ENCODE measurements around the gene RACK1.

The RACK1 gene

DNA sequence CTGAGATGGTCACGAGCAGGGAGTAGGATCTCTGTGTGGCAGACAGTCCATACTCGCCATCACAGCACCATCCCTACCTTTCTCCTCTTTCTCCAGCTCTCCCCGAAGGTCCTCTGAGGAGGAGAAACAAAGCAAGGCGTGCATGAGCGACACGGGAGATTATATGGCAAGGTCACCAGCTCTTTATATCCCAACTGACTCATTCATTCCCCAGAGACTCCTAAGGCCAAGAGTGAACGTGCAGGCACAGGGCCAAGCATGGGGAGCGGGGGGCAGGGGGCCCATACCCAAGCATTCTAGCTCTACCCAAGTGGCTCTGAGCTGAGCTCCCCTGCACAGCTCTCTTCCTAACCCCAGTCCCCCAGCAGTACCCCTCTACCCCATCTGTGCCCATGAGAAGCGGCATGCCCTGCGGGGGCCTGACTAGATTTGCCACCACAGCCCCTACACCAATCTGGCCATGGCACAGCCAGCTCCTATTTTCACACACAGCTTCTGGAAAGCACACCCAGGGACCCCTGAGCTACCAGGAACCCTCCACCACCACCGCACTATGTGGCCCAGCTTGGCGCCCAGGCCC, 45.5 kb downstream of the RACK1 start:
- Histone ChIP-seq H4K91ac (ENCODE audit: low read length) (no peak overlapping the region), H3K9ac (ENCODE audit: low read length) (no peak overlapping the region), H3K4me2 (ENCODE audit: low read length, poor library complexity, severe bottlenecking) (no peak overlapping the region), H2BK5ac (ENCODE audit: low read depth, low read length, poor library complexity, severe bottlenecking) (no peak overlapping the region), H2BK12ac (ENCODE audit: low read length in 2 of 2) (no peak overlapping the region), H3K4me3 (ENCODE audit: insufficient read depth in 1 of 2, low read depth in 1 of 2, low read length in 2 of 2) (no peak overlapping the region), H3K27ac (ENCODE audit: low read length, poor library complexity, severe bottlenecking) (no peak overlapping the region), H2BK120ac (ENCODE audit: low read depth, low read length) (no peak overlapping the region), H2AFZ (ENCODE audit: low read depth, low read length) (no peak overlapping the region), H3K9me3 (ENCODE audit: control insufficient read depth, low read length) (no peaks in the 10 kb centered on the region), H3K4me1 (ENCODE audit: control insufficient read depth, insufficient read depth, low read depth, low read length) (peaks cover 23% of the 10 kb centered on the region), H3K18ac (ENCODE audit: low read depth in 1 of 2, low read length in 2 of 2) (no peak overlapping the region), H2BK15ac (ENCODE audit: low read depth, poor library complexity, severe bottlenecking) (no peak overlapping the region), H3K36me3 (ENCODE audit: control insufficient read depth in 1 of 2, insufficient read depth in 2 of 2, low read depth in 1 of 2, low read length in 2 of 2) (peaks cover 0 to 13% of the 10 kb centered on the region in 2 experiments), H3K27me3 (ENCODE audit: control insufficient read depth in 1 of 2, insufficient read depth in 1 of 2, low read length in 2 of 2) (peaks cover 20 to 35% of the 10 kb centered on the region in 2 experiments), H3K79me1 (replicated peaks; ENCODE audit: low read length, poor library complexity, severe bottlenecking) (peaks cover 5% of the 10 kb centered on the region), H3K4ac (ENCODE audit: low read depth in 1 of 2, low read length in 2 of 2) (no peak overlapping the region), H3K23ac (ENCODE audit: low read length in 2 of 2) (no peak overlapping the region), H3K14ac (ENCODE audit: low read length in 2 of 2) (no peak overlapping the region), H4K8ac (ENCODE audit: low read length) (no peak overlapping the region), H2AK5ac (ENCODE audit: low read length, severe bottlenecking) (peak overlapping the region; percentile 13)
- no peak for DNase-seq
- WGBS: 77% methylated on average over 12 of the region's 12 CpGs

DNA sequence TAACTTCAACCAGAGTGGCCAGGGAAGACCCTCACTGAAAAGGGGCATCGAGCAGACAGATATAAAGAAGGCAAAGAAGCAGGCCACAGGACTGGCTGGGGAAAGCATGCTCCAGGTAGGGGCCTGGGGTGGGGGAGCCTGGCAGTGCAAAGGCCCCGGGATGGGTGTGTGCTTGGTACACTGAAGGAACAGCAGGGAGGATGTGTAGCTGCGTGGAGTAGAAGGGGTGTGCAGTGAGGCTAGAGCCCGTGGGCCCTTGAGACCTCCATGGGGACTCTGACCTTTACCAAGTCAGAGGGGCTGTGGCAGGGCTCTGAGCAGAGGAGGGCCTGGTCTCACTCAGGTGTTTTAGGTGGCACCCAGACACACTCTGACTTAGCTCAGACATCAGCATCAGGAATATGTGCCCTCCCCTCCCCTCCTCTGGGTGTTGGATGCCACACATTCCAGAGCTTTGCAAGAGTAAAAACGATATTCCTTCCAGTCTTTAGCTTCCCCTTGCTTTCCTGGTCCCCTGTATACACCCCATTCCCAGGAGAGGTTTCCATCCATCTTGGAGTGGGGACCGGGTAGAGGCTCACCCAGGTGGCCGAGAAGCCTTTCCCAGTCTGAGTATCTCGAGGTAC, 46.3 kb downstream of the RACK1 start:
- Histone ChIP-seq H3K4me2 (ENCODE audit: low read length, poor library complexity, severe bottlenecking) (no peak overlapping the region), H3K18ac (ENCODE audit: low read depth in 1 of 2, low read length in 2 of 2) (no peak overlapping the region)

DNA sequence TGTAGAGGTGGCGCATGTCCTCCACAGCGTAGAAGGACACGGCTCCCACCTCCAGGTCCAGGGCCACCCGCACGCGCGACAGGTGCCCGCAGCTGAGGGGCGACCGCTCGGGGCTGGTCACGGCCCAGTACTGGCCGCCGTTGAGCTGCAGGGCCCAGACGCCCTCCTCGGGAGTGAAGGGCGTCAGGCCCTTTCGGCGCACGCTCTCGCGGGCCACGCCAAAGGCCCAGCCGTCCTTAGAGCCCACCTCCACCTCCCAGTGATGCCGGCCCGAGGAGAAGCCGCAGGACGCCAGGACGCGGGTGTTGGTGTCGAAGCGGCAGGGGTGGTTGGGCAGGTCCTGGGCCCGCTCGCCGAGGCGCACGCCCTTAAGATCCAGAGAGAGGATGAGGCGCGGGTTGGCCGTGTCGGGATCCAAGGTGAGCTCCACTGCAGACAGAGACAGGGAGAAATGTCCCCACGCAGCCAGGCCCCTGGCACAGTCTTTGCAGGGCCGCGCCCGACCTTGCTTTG, 48.4 kb downstream of the RACK1 start:
- no peak overlapping the region for H3K14ac ChIP-seq (ENCODE audit: low read length in 2 of 2)
- H3K27ac ChIP-seq (ENCODE audit: low read length, poor library complexity, severe bottlenecking): no peak overlapping the region
- H3K4me1 ChIP-seq (ENCODE audit: control insufficient read depth, insufficient read depth, low read depth, low read length): peaks cover 35% of the 10 kb centered on the region
- H3K4me2 ChIP-seq (ENCODE audit: low read length, poor library complexity, severe bottlenecking): no peak overlapping the region
- H3K23ac ChIP-seq (ENCODE audit: low read length in 2 of 2): no peak overlapping the region
- no peak overlapping the region for H4K8ac ChIP-seq (ENCODE audit: low read length)
- H3K18ac ChIP-seq (ENCODE audit: low read depth in 1 of 2, low read length in 2 of 2): no peak overlapping the region
- no peak overlapping the region for H2AK5ac ChIP-seq (ENCODE audit: low read length, severe bottlenecking)
- no peaks in the 10 kb centered on the region for H3K9me3 ChIP-seq (ENCODE audit: control insufficient read depth, low read length)
- no peak overlapping the region for H3K4ac ChIP-seq (ENCODE audit: low read depth in 1 of 2, low read length in 2 of 2)
- H3K4me3 ChIP-seq (ENCODE audit: insufficient read depth in 1 of 2, low read depth in 1 of 2, low read length in 2 of 2): no peak overlapping the region
- H3K36me3 ChIP-seq (ENCODE audit: control insufficient read depth in 1 of 2, insufficient read depth in 2 of 2, low read depth in 1 of 2, low read length in 2 of 2): peaks cover 0 to 13% of the 10 kb centered on the region in 2 experiments
- H2AFZ ChIP-seq (ENCODE audit: low read depth, low read length): no peak overlapping the region
- no peak overlapping the region for H2BK12ac ChIP-seq (ENCODE audit: low read length in 2 of 2)
- 82% methylated on average over 40 of the region's 45 CpGs for WGBS
- no peak overlapping the region for H3K9ac ChIP-seq (ENCODE audit: low read length)
- H2BK120ac ChIP-seq (ENCODE audit: low read depth, low read length): no peak overlapping the region
- peak overlapping the region; percentile 2 for H2BK15ac ChIP-seq (ENCODE audit: low read depth, poor library complexity, severe bottlenecking)
- DNase-seq: no peak
- H3K79me1 ChIP-seq (replicated peaks; ENCODE audit: low read length, poor library complexity, severe bottlenecking): peaks cover 5% of the 10 kb centered on the region
- no peak overlapping the region for H2BK5ac ChIP-seq (ENCODE audit: low read depth, low read length, poor library complexity, severe bottlenecking)
- no peak overlapping the region for H4K91ac ChIP-seq (ENCODE audit: low read length)
- H3K27me3 ChIP-seq (ENCODE audit: control insufficient read depth in 1 of 2, insufficient read depth in 1 of 2, low read length in 2 of 2): peaks cover 12 to 14% of the 10 kb centered on the region in 2 experiments

More for the DNA sequence above, 46.3 kb downstream of the RACK1 start:
- Histone ChIP-seq H2BK15ac (ENCODE audit: low read depth, poor library complexity, severe bottlenecking) (no peak overlapping the region), H3K27ac (ENCODE audit: low read length, poor library complexity, severe bottlenecking) (no peak overlapping the region), H2BK12ac (ENCODE audit: low read length in 2 of 2) (no peak overlapping the region), H3K79me1 (replicated peaks; ENCODE audit: low read length, poor library complexity, severe bottlenecking) (peaks cover 5% of the 10 kb centered on the region), H3K14ac (ENCODE audit: low read length in 2 of 2) (no peak overlapping the region), H2AK5ac (ENCODE audit: low read length, severe bottlenecking) (no peak overlapping the region), H4K91ac (ENCODE audit: low read length) (no peak overlapping the region), H3K4ac (ENCODE audit: low read depth in 1 of 2, low read length in 2 of 2) (no peak overlapping the region), H3K23ac (ENCODE audit: low read length in 2 of 2) (no peak overlapping the region), H3K9me3 (ENCODE audit: control insufficient read depth, low read length) (no peaks in the 10 kb centered on the region), H3K4me3 (ENCODE audit: insufficient read depth in 1 of 2, low read depth in 1 of 2, low read length in 2 of 2) (no peak overlapping the region), H3K36me3 (ENCODE audit: control insufficient read depth in 1 of 2, insufficient read depth in 2 of 2, low read depth in 1 of 2, low read length in 2 of 2) (peaks cover 0 to 13% of the 10 kb centered on the region in 2 experiments), H3K4me1 (ENCODE audit: control insufficient read depth, insufficient read depth, low read depth, low read length) (peaks cover 25% of the 10 kb centered on the region), H2BK5ac (ENCODE audit: low read depth, low read length, poor library complexity, severe bottlenecking) (no peak overlapping the region), H2BK120ac (ENCODE audit: low read depth, low read length) (no peak overlapping the region), H3K9ac (ENCODE audit: low read length) (no peak overlapping the region), H3K27me3 (ENCODE audit: control insufficient read depth in 1 of 2, insufficient read depth in 1 of 2, low read length in 2 of 2) (peaks cover 20 to 30% of the 10 kb centered on the region in 2 experiments), H2AFZ (ENCODE audit: low read depth, low read length) (no peak overlapping the region), H4K8ac (ENCODE audit: low read length) (no peak overlapping the region)
- whole genome bisulfite sequencing: 70% methylated on average over 8 of the region's 8 CpGs
- DNase-seq: no peak

DNA sequence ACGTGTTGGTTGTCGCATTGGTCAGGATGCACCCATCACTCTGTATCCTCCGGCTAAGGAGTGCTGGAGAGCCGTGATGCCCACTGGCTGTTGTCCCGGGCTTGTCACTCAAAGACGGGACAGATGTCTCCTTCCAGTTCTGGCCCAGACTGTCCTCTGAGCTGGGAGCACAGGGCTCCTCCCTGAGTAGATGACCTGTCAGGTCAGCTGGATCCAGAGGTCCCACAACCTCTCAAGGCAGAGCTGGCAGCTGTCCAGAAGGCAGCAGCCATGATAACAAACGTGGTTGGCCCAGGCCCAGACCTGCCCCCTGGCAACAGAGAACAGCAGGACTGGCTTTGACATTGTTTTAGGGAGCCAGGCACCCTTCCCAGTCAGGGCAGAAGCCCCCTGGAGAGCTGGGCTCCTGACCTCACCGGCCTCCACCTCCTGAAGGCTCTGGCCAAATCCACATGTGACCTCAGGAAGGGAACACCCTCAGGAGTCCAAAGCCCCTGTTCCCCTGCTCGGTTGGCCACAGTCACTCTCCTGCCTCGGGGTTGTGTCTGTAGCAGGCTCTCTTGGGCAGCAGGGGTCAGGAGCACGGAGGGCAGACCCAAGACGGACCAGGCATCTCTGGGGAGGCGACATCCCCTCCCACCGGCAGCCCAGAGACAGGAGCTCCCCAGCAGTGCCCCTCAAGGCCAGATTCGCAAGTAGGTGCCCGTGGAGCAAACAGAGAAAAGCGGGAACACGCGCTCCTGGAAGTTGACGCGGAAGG, 49.0 kb downstream of the RACK1 start:
- H2BK120ac ChIP-seq (ENCODE audit: low read depth, low read length): no peak overlapping the region
- H2BK15ac ChIP-seq (ENCODE audit: low read depth, poor library complexity, severe bottlenecking): no peak overlapping the region
- H3K79me1 ChIP-seq (replicated peaks; ENCODE audit: low read length, poor library complexity, severe bottlenecking): peaks cover 5% of the 10 kb centered on the region
- no peak overlapping the region for H3K4me3 ChIP-seq (ENCODE audit: insufficient read depth in 1 of 2, low read depth in 1 of 2, low read length in 2 of 2)
- H3K23ac ChIP-seq (ENCODE audit: low read length in 2 of 2): no peak overlapping the region
- H3K4ac ChIP-seq (ENCODE audit: low read depth in 1 of 2, low read length in 2 of 2): no peak overlapping the region
- no peak overlapping the region for H3K18ac ChIP-seq (ENCODE audit: low read depth in 1 of 2, low read length in 2 of 2)
- WGBS: 76% methylated on average over 21 of the region's 21 CpGs
- H2AK5ac ChIP-seq (ENCODE audit: low read length, severe bottlenecking): no peak overlapping the region
- H3K27ac ChIP-seq (ENCODE audit: low read length, poor library complexity, severe bottlenecking): no peak overlapping the region
- peaks cover 0 to 13% of the 10 kb centered on the region in 2 experiments for H3K36me3 ChIP-seq (ENCODE audit: control insufficient read depth in 1 of 2, insufficient read depth in 2 of 2, low read depth in 1 of 2, low read length in 2 of 2)
- no peak overlapping the region for H2AFZ ChIP-seq (ENCODE audit: low read depth, low read length)
- no peaks in the 10 kb centered on the region for H3K9me3 ChIP-seq (ENCODE audit: control insufficient read depth, low read length)
- no peak overlapping the region for H4K8ac ChIP-seq (ENCODE audit: low read length)
- H2BK12ac ChIP-seq (ENCODE audit: low read length in 2 of 2): no peak overlapping the region
- H3K9ac ChIP-seq (ENCODE audit: low read length): no peak overlapping the region
- H3K4me1 ChIP-seq (ENCODE audit: control insufficient read depth, insufficient read depth, low read depth, low read length): peaks cover 41% of the 10 kb centered on the region
- no peak overlapping the region for H3K4me2 ChIP-seq (ENCODE audit: low read length, poor library complexity, severe bottlenecking)
- DNase-seq: no peak
- H3K27me3 ChIP-seq (ENCODE audit: control insufficient read depth in 1 of 2, insufficient read depth in 1 of 2, low read length in 2 of 2): peaks cover 8 to 12% of the 10 kb centered on the region in 2 experiments
- no peak overlapping the region for H4K91ac ChIP-seq (ENCODE audit: low read length)
- H3K14ac ChIP-seq (ENCODE audit: low read length in 2 of 2): no peak overlapping the region
- H2BK5ac ChIP-seq (ENCODE audit: low read depth, low read length, poor library complexity, severe bottlenecking): no peak overlapping the region

Data from mesenchymal stem cell (in vitro differentiated cells and primary cell).